ENCODE measurements around the gene GALNT17. TPM values are rescaled to one million over a fixed set of nuclear protein-coding genes. Genes with fewer than 3 reads are reported as not detected.

Gene GALNT17
- total RNA-seq, 1 donor from 2014 or later = 95.3 TPM

- H3K36me3 ChIP-seq = no peaks in the 10 kb centered on the region
- TF ChIP-seq, protein P1, sequence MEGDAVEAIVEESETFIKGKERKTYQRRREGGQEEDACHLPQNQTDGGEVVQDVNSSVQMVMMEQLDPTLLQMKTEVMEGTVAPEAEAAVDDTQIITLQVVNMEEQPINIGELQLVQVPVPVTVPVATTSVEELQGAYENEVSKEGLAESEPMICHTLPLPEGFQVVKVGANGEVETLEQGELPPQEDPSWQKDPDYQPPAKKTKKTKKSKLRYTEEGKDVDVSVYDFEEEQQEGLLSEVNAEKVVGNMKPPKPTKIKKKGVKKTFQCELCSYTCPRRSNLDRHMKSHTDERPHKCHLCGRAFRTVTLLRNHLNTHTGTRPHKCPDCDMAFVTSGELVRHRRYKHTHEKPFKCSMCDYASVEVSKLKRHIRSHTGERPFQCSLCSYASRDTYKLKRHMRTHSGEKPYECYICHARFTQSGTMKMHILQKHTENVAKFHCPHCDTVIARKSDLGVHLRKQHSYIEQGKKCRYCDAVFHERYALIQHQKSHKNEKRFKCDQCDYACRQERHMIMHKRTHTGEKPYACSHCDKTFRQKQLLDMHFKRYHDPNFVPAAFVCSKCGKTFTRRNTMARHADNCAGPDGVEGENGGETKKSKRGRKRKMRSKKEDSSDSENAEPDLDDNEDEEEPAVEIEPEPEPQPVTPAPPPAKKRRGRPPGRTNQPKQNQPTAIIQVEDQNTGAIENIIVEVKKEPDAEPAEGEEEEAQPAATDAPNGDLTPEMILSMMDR (IDR thresholded peaks at IDR 0.05; ENCODE audit: borderline replicate concordance) = no peak
- intact Hi-C loops (cut with micrococcal nuclease) = no loop called here
- no peak overlapping the region for H3K4me3 ChIP-seq
- no peaks in the 10 kb centered on the region for H3K4me1 ChIP-seq
- no peak overlapping the region for H3K27ac ChIP-seq (replicated peaks)
- no peak for DNase-seq
- no peaks in the 10 kb centered on the region for H3K9me3 ChIP-seq (replicated peaks)
- H3K27me3 ChIP-seq (ENCODE audit: low read depth) = no peaks in the 10 kb centered on the region
Measured at GRCh38 chr7:71544816-71545215, 412.9 kb downstream of the GALNT17 start.

DNA sequence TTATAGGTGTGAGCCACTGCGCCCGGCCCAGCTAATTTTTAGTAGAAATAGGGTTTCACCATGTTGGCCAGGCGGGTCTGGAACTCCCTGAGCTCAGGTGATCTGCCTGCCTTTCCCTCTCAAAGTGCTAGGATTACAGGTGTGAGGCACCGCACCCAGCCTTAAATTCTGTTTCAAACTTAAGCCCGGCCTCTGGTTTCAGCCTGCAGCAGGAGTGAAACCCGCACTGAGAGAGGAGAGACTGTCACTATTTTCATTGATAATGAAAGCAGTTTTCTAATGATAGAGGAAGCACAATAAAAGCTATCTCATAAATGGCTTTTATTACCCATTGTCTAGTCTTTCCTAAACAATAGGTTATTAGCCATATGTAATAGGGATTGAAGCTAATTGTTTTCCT is 415.5 kb downstream of the GALNT17 start:
- TF ChIP-seq, protein P1 (IDR thresholded peaks at IDR 0.05; ENCODE audit: borderline replicate concordance) = no peak
- no peak overlapping the region for H3K4me3 ChIP-seq
- no peaks in the 10 kb centered on the region for H3K27me3 ChIP-seq (ENCODE audit: low read depth)
- H3K36me3 ChIP-seq = no peaks in the 10 kb centered on the region
- H3K9me3 ChIP-seq (replicated peaks) = peaks cover 15% of the 10 kb centered on the region
- intact Hi-C loops (cut with micrococcal nuclease) = no loop called here
- no peaks in the 10 kb centered on the region for H3K4me1 ChIP-seq
- no peak for DNase-seq
- H3K27ac ChIP-seq (replicated peaks) = no peak overlapping the region

- DNase-seq = no peak
- Histone ChIP-seq H3K27ac (replicated peaks) (no peak overlapping the region), H3K9me3 (replicated peaks) (peaks cover 15% of the 10 kb centered on the region), H3K36me3 (no peaks in the 10 kb centered on the region), H3K4me3 (no peak overlapping the region), H3K4me1 (no peaks in the 10 kb centered on the region), H3K27me3 (ENCODE audit: low read depth) (no peaks in the 10 kb centered on the region)
- intact Hi-C loops (cut with micrococcal nuclease) = no loop called here
- TF ChIP-seq, protein P1 (IDR thresholded peaks at IDR 0.05; ENCODE audit: borderline replicate concordance) = no peak
Measured at GRCh38 chr7:71548746-71549145, 416.8 kb downstream of the GALNT17 start.

- Histone ChIP-seq H3K4me1 (no peaks in the 10 kb centered on the region), H3K9me3 (replicated peaks) (peaks cover 15% of the 10 kb centered on the region), H3K27me3 (ENCODE audit: low read depth) (no peaks in the 10 kb centered on the region), H3K27ac (replicated peaks) (no peak overlapping the region), H3K36me3 (no peaks in the 10 kb centered on the region), H3K4me3 (no peak overlapping the region)
- DNase-seq = no peak
- TF ChIP-seq, protein P1 (IDR thresholded peaks at IDR 0.05; ENCODE audit: borderline replicate concordance) = no peak
- intact Hi-C loops (cut with micrococcal nuclease) = no loop called here
Measured at GRCh38 chr7:71553306-71553705, 421.4 kb downstream of the GALNT17 start.

DNA sequence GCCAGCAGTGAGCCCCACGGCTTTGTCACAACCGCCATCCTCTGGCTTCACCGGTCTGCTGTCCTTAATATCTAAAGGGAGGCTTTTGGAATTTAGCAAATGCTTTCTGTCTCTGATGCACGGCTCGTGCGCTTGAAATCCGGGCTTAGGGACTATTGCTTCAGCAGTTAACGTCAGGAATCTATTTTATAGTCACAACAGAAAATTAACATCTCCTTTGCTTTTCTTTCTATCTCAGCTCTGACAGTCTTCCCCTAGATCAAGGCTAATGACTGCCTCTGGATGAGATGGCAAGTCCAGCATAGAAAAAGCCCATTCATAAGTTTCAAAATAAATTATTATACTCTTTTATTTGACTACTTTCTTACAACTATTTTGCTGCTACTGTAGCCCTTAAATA is 423.8 kb downstream of the GALNT17 start:
- Histone ChIP-seq H3K9me3 (replicated peaks) (peaks cover 12% of the 10 kb centered on the region), H3K27me3 (ENCODE audit: low read depth) (no peaks in the 10 kb centered on the region), H3K27ac (replicated peaks) (no peak overlapping the region), H3K4me1 (no peaks in the 10 kb centered on the region), H3K4me3 (no peak overlapping the region), H3K36me3 (no peaks in the 10 kb centered on the region)
- TF ChIP-seq, protein P1 (IDR thresholded peaks at IDR 0.05; ENCODE audit: borderline replicate concordance) = no peak
- no peak for DNase-seq
- intact Hi-C loops (cut with micrococcal nuclease) = no loop called here
